Retina (tissue), 1 donor: ENCODE measurements around the gene TCEA2.
"Not testable (repeated sequence)": the region's sequence is repeated elsewhere in the genome, so short reads cannot be mapped to it uniquely, and the experiment has no call there.

Source experiments
- DNase-seq: peaks from one replicate; pipeline ENCODE4 v3.0.0-alpha.2; 2016

The TCEA2 gene

GRCh38 chr20:64080013-64080812 is 17.2 kb downstream of the TCEA2 start, which contains the start of gene OPRL1:
Gene OPRL1, plus strand, starts transcription at chr20:64080082. Its CDS starts 12,639 bp downstream, at chr20:64092721.
- DNase-seq, result peak; percentile 59

- DNase-seq, result no peak
Measured at GRCh38 chr20:64080813-64081623, 18.0 kb downstream of the TCEA2 start.

GRCh38 chr20:64081624-64081964 is 18.6 kb downstream of the TCEA2 start:
- DNase-seq, result no peak

- DNase-seq, result no peak
Measured at GRCh38 chr20:64082126-64082731, 19.2 kb downstream of the TCEA2 start.

- no peak for DNase-seq
Measured at GRCh38 chr20:64082820-64083377, 19.9 kb downstream of the TCEA2 start.

- DNase-seq, result peak; percentile 83
Measured at GRCh38 chr20:64083378-64083803, 20.4 kb downstream of the TCEA2 start.

- DNase-seq, result peak; percentile 64
Measured at GRCh38 chr20:64083804-64084684, 21.0 kb downstream of the TCEA2 start, which contains the start of gene LKAAEAR1. Gene LKAAEAR1, minus strand, starts transcription at chr20:64084398. Its CDS starts 179 bp downstream, at chr20:64084219.

GRCh38 chr20:64084685-64085152 is 21.7 kb downstream of the TCEA2 start:
- no peak for DNase-seq

GRCh38 chr20:64086801-64087200 is 23.8 kb downstream of the TCEA2 start:
- no peak for DNase-seq

GRCh38 chr20:64087226-64087825 is 24.3 kb downstream of the TCEA2 start:
- not testable (repeated sequence) for DNase-seq

GRCh38 chr20:64088586-64088985 is 25.6 kb downstream of the TCEA2 start:
- DNase-seq, result not testable (repeated sequence)

- DNase-seq, result peak; percentile 77
Measured at GRCh38 chr20:64090165-64090564, 27.2 kb downstream of the TCEA2 start.

GRCh38 chr20:64091340-64091739 is 28.3 kb downstream of the TCEA2 start:
- DNase-seq, result peak; percentile 42

GRCh38 chr20:64091770-64092169 is 28.8 kb downstream of the TCEA2 start:
- DNase-seq, result no peak

- no peak for DNase-seq
Measured at GRCh38 chr20:64092258-64093012, 29.4 kb downstream of the TCEA2 start.

GRCh38 chr20:64093013-64093503 is 30.1 kb downstream of the TCEA2 start:
- DNase-seq, result no peak

GRCh38 chr20:64095455-64095854 is 32.5 kb downstream of the TCEA2 start:
- DNase-seq, result no peak

GRCh38 chr20:64095927-64096326 is 32.9 kb downstream of the TCEA2 start:
- no peak for DNase-seq

GRCh38 chr20:64096535-64096934 is 33.5 kb downstream of the TCEA2 start:
- no peak for DNase-seq

GRCh38 chr20:64098471-64099013 is 35.5 kb downstream of the TCEA2 start:
- no peak for DNase-seq
